ENCODE measurements around the gene ASCC3.

The ASCC3 gene

DNA sequence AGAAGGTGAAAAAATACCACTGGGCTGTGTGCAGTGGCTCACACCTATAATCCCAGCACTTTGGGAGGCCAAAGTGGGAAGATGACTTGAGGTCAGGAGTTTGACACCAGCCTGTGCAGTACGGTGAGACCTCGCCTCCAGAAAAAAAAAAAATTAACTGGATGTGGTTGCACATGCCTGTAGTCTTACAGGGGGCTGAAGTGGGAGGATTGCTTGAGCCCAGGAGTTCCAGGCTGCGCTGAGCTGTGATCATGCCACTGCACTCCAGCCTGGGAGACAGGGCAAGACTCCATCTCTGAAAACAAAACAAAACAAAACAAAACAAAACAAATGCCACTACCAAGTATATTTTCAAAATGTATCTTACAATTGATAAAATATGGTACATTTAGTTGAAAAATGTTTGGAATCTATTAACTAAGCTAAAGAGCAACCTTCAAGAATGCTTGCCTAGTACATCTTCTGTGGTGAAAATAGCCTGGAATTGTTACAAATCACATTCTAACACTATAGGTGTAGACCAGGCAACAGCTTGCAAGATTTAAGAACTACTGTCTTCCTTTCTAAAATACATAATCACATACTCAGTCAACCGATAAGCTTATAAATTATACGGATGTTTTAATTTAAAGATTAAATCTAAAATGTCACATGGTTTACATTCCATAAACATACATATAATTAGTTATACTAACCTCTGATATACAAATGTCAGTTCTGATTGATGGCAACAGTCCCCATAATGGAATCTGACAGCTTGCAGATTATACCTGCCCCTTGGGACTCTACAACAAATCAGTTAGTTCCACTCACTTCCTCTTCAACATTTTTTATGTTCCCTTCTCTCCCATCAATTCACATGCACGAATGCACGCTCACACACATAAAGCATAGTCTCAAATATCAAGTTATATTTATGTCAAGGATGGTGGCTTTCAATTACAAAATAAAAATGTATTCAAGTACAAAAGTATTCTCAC is 150.8 kb downstream of the ASCC3 start:
- no peak overlapping the region for H3K4me3 ChIP-seq (ENCODE audit: low read depth, low read length)
- no peak for TF ChIP-seq CTCF (IDR thresholded peaks at IDR 0.05; ENCODE audit: control insufficient read depth, extremely low read depth, insufficient read depth)
- no peak for DNase-seq (ENCODE audit: low read depth)

DNA sequence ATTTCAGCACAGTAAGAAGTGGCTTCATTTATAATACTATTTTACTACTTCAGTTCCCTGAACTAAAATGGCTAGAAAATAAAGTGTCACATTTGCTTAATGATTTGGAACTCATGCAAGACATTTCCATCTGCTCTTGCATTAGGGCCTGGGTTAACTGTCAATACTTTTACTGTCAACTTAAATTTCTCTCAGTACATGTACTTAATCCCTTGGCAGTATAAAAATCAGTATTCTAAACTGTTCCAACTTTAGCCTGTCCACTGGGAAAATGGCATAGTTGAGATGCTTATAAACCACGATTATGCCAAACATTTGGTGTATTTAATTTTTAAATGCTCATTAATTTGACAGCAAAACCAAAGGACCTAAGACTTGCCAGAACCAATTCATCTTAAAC is 154.5 kb downstream of the ASCC3 start:
- DNase-seq (ENCODE audit: low read depth), result no peak
- no peak overlapping the region for H3K4me3 ChIP-seq (ENCODE audit: low read depth, low read length)
- TF ChIP-seq CTCF (IDR thresholded peaks at IDR 0.05; ENCODE audit: control insufficient read depth, extremely low read depth, insufficient read depth), result no peak

DNA sequence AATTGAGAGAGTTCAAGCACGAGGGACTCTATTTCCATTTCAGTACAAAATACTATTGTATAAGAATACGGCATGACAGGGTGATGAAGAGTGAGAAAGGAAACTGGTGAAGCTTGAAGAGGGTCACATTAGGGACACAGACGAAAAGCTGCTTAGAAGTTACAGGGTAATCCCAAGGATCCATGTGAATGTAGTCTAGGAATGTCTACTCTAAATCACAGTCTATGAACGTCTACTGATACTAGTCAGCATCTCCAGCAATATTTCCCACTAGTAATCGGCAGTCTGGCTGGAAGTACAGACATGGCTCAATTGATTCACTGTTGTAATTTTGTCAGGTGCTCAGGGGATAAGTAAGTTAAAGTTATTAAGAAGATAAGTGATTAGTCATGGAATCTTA is 156.4 kb downstream of the ASCC3 start:
- no peak for DNase-seq (ENCODE audit: low read depth)
- no peak for TF ChIP-seq CTCF (IDR thresholded peaks at IDR 0.05; ENCODE audit: control insufficient read depth, extremely low read depth, insufficient read depth)
- H3K4me3 ChIP-seq (ENCODE audit: low read depth, low read length), result no peak overlapping the region

- no peak for TF ChIP-seq CTCF (IDR thresholded peaks at IDR 0.05; ENCODE audit: control insufficient read depth, extremely low read depth, insufficient read depth)
- no peak for DNase-seq (ENCODE audit: low read depth)
- no peak overlapping the region for H3K4me3 ChIP-seq (ENCODE audit: low read depth, low read length)
These were observed 156.9 kb downstream of the ASCC3 start for GRCh38 chr6:100724222-100724621.

DNA sequence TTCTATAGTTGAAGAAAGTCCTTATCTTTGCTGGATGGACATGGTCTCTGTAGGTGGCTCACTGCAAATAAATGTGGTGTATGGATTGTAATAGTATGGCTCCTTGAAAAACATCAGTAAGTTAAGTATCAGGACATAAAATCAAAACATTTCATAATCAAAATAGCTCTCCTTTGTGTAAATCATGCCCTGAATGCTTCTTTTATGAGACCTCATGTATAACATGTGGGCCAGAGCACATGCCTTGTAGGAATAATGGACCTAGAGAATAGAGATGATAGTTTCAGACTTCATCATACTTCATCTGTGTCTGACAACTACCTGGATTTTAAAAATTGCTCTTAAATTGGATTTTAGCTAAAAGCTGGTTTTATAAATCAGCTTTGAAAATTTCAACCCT is 159.9 kb downstream of the ASCC3 start:
- no peak overlapping the region for H3K4me3 ChIP-seq (ENCODE audit: low read depth, low read length)
- TF ChIP-seq CTCF (IDR thresholded peaks at IDR 0.05; ENCODE audit: control insufficient read depth, extremely low read depth, insufficient read depth), result no peak
- no peak for DNase-seq (ENCODE audit: low read depth)

GRCh38 chr6:100719883-100720682 is 161.0 kb downstream of the ASCC3 start:
- peak; percentile 52 for TF ChIP-seq CTCF (IDR thresholded peaks at IDR 0.05; ENCODE audit: control insufficient read depth, extremely low read depth, insufficient read depth)
- no peak overlapping the region for H3K4me3 ChIP-seq (ENCODE audit: low read depth, low read length)
- DNase-seq (ENCODE audit: low read depth), result no peak

All from LNCaP clone FGC (cell line).